ENCODE data around the gene HIGD2A.

The HIGD2A gene

DNA sequence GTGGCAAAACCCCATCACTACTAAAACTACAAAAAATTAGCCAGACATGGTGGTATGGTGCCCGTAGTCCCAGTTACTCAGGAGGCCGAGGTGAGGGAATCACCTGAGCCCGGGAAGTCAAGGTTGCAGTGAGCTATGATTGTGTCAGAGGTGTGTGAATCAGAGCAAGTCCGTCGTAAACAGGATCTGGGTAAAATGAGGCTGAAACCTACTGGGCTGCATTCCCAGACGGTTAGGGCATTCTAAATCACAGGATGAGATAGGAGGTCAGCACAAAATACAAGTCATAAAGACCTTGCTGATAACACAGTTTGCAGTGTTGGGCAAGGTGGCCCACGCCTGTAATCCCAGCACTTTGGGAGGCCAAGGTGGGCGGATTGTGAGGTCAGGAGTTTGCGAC lies 29.7 kb downstream of the HIGD2A start:
- no peak for DNase-seq

DNA sequence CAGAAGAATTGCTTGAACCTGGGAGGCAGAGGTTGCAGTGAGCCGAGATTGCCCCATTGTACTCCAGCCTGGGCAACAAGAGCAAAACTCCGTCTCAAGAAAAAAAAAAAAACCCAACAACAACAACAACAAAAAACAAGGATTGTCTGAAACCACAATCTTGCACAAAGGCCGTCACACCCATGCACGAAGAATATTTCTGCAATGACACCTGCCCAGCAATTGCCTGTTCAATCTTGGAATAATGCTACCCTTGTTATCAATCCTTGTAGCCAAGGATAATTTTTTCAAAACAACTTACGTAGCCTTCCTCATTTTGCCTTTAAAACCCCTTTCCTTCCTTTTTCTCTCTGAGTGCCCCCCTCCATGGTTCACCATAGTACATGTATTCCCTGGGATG lies 31.5 kb downstream of the HIGD2A start:
- DNase-seq = no peak

DNA sequence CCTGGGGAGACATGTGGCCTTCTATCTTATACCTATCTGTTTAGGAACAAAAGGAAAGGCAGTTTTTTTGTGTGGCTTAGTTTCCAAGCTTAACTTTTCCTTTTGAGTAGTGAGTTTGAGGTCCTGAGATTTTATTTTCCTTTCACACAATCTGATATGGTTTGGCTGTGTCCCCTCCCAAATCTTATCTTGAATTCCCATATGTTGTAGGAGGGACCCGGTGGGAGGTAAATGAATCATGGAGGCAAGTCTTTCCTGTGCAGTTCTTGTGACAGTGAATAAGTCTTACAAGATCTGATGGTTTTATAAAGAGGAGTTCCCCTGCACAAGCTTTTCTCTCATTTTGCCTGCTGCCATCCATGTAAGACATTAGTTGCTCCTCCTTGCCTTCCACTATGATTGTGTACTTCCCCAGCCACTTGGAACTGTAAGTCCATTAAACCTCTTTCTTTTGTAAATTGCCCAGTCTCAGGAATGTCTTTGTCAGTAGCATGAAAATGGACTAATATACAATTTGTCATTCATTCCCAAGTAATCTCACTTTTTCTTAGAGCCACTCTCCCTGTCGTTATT lies 32.5 kb downstream of the HIGD2A start:
- no peak for DNase-seq

DNA sequence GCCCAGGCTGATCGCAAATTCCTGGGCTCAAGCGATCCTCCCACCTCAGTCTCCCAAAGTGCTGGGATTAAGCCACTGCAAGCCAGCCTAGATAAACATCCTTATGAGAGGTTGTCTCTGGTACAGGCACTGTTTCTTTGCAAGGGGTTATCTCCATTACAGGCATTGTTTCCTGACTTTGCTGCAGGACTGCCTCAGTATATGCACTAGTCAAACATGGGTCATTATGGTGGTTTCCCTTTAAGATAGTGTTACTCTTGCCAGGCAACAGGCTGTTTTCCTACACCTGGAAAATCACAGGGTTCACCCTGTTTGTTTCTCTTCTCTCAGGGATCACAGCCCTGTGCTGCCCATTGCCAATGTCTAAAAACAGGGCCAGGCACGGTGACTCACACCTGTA lies 35.6 kb downstream of the HIGD2A start:
- no peak for DNase-seq

DNA sequence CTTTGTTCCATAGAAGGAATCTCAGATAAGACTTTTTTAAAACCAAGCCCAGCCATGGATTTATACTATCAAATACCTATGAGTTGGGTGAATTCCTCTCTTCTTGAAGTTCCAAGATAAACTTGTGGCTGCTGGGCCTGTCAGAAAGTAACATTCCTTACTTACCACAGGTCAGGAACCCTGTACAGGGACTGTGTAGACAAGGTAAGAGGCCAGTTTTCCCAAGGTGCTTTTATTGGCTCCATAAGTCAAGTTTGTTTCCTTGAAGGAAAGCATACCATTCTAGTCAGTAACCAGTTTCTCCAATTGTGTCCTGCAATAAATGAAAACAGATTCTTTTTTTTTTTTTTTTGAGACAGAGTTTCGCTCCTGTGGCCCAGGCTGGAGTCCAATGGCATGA lies 36.6 kb downstream of the HIGD2A start:
- no peak for DNase-seq

DNA sequence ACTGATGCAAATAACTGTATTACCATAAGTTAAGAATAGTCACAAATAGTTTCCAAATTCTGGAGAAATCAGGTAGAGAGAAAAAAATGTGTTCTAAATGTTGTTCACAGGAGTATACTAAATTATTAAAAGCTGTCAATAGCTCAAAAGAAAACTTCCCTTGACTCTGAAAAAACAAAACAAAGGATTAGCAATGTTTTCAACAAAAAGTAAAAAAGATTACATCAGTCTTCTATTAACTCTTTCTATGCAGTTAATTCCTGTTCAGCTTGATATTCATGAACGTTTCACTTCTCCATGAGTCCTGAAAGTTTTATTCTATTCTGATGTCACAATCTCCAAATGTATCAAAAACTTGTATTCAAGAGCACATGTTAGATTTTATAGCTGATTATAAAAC lies 37.2 kb downstream of the HIGD2A start:
- DNase-seq = no peak

DNA sequence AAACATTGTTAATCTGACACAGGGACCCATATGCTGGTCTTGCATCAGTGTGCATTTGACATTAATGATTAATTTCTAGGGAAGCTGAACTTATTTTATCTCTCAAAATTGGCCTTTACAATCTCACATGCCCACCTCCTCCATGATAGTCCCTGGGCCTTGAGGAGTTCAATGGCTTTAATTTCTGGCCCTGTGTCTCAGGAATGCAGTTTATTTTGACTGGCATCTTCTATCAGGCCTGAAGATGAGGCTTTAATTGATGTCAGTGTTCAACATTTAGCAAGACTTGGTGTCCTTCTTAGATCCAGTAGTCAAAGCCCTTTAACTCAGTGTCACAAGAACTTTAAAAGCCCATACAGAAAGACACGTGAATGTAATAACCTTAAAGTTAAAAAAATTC lies 38.3 kb downstream of the HIGD2A start:
- DNase-seq = no peak

DNA sequence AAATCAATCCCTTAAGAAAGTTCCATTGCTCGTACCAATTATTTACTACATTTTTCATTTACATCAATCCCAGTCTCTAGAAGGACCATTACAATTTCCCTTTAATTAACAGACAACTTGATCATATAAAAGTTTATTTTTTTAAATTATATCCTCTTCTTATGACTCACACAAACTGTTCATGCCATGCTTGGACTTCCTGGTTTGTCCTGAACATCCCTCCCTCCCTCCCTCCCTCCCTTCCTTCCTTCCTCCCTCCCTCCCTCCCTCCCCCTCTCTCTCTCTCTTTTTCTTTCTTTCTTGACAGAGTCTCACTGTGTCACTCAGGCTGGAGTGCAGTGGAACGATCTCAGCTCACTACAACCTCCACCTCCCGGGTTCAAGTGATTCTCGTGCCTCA lies 39.4 kb downstream of the HIGD2A start:
- no peak for DNase-seq

DNA sequence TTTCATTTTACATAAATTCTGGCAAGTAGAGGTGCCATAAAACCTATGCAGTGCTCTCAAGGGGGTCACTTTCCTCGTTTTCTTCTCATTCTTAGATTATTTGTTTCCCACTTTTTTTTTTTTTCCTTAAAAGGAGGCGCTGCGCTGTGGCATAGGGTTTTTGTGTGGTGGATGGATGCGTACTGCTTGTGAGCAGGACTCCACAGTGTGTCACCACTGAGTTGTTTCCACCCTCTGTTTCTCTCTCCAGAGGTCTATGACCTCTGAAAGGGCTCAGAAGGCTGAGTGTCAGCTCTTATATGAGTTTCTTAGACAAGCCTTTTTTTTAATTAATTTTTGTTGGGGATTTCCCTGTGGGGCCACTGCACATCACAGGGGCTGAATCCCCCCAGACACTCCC lies 41.4 kb downstream of the HIGD2A start:
- DNase-seq = no peak

DNA sequence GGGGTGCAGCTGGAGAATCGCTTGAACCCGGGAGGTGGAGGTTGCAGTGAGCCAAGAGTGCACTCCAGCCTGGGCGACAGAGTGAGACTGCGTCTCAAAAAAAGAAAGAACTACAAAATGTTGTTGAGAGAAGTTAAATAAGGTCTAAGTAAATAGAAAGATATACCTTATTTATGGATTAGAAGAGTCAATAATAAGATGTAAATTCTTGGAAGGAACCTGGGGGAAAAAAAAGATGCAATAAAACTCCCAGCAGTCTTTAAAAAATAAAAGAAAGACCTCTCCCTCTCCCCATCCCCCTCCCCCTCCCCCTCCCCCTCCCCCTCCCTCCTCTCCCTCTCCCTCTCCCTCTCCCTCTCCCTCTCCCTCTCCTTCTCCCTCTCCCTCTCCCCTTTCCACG lies 44.2 kb downstream of the HIGD2A start:
- no peak for DNase-seq

DNA sequence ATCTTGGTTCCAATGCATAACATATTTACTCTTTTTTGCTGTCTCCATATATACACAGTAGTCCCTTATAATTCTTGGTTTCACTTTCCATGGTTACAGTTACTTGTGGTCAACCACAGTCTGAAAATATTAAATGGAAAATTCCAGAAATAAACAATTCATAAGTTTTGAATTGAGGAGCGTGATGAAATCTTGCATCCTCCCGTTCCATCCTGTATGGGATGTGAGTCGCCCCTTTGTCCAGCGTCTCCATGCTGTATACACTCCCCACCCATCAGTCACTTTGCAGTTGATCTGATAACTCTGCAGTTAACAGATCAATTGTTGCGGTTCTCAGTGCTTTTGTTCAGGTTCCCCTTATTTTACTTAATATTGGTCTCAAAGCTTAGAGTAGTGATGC lies 48.1 kb downstream of the HIGD2A start:
- DNase-seq = no peak

DNA sequence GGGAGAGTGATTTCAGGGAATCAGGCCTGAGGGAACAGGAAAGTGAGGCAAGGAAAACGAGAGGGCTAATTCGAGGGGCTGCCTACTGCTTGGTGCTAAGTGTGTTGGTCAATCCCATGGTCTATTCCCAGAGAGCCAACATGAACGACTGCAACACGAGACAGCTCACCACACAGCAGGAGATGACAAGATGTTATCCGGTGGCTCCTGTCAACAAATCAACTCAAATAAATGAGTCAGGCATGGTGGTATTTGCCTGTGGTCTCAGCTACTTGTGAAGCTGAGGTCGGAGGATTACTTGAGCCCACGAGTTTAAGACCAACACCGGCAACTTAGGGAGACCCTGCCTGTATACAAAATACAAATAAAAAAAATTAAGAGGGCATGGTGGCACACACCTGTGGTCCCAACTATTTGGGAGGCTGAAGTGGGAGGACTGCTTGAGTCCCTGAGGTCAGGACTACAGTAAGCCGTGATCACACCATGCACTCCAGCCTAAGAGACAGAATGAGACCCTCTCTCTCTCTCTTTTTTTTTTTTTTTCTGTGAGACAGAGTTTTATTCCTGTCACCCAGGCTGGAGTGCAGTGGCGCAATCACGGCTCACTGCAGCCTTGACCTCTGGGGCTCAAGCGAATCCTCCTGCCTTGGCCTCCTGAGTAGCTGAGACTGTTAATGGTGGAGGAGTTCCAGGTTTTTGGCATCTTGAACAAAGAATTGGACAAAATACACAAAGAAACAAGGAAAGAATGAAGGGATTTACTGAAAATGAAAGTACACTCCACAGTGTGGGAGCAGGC lies 50.6 kb downstream of the HIGD2A start:
- DNase-seq = no peak
